ENCODE measurements around the gene SAE1. TPM values are rescaled to one million over a fixed set of nuclear protein-coding genes. Genes with fewer than 3 reads are reported as not detected.

Gene SAE1
- total RNA-seq, 2 experiments from 2014 or later = 125 to 127 TPM

- no peaks in the 10 kb centered on the region for H3K27me3 Mint-ChIP-seq
- POLR2A ChIA-PET = interaction anchor here (0.6 to 1.6 kb wide), 2 partner anchors 10 to 60 kb away, joined by 3 to 9 read pairs; partner anchors contain the start of gene ZC3H4
- H3K4me3 Mint-ChIP-seq = no peak overlapping the region
- no peaks in the 10 kb centered on the region for H3K9me3 Mint-ChIP-seq
- H3K27ac Mint-ChIP-seq = no peak overlapping the region
- CTCF ChIA-PET = interaction anchor here (0.5 to 6.9 kb wide), 9 partner anchors 8 to 1469 kb away, joined by 3 to 94 read pairs (median 4); partner anchors contain the start of gene ZC3H4
- ATAC-seq = no peak
- no peaks in the 10 kb centered on the region for H3K36me3 Mint-ChIP-seq (ENCODE audit: low read depth)
- H3K4me1 Mint-ChIP-seq (ENCODE audit: low read depth) = no peaks in the 10 kb centered on the region
- no peak for DNase-seq
- TF ChIP-seq, protein P1, sequence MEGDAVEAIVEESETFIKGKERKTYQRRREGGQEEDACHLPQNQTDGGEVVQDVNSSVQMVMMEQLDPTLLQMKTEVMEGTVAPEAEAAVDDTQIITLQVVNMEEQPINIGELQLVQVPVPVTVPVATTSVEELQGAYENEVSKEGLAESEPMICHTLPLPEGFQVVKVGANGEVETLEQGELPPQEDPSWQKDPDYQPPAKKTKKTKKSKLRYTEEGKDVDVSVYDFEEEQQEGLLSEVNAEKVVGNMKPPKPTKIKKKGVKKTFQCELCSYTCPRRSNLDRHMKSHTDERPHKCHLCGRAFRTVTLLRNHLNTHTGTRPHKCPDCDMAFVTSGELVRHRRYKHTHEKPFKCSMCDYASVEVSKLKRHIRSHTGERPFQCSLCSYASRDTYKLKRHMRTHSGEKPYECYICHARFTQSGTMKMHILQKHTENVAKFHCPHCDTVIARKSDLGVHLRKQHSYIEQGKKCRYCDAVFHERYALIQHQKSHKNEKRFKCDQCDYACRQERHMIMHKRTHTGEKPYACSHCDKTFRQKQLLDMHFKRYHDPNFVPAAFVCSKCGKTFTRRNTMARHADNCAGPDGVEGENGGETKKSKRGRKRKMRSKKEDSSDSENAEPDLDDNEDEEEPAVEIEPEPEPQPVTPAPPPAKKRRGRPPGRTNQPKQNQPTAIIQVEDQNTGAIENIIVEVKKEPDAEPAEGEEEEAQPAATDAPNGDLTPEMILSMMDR (IDR thresholded peaks at IDR 0.05) = no peak
- intact Hi-C loops (cut with micrococcal nuclease) = no loop called here
Measured at GRCh38 chr19:47123406-47123805, 7.2 kb upstream of the SAE1 start.

DNA sequence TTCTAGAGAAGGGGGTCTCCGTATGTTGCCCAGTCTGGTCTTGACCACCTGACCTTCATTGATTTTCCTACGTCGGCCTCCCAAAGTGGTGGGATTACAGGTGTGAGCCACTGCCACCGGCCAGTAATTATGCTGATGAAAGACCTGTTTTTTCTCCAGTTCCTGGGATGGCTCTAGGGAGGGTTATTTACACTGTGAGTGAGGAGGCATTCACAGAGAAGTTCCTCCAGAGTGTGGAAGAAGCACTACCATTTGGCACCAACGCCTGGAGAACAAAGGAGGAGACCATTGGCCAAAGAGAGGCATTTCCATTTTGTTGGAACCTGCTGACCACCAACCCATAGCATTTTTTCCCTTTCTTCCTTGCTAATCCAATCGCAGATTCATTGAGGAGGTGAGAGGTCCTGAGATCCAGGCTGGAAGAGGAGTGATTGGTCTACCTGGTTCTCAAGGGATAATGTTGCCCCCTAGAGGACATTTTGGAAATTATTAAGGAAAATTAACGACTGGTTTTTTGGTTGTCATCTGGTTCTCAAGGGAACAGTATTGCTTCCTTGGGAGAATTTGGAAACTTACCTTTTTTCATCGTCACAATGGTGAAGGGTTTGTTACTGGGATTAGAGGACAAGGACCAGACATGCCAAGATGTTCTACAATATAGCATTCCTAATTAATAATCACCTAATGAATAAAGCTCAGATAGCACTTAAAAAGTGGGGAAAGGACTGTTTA is 5.5 kb upstream of the SAE1 start:
- DNase-seq (no peak), ATAC-seq (peak; percentile 66)
- CTCF ChIA-PET = interaction anchor here (0.6 to 6.9 kb wide), 25 partner anchors 9 to 122 kb away, joined by 3 to 94 read pairs (median 4); partner anchors contain the start of gene ZC3H4
- Mint-ChIP-seq H3K27me3 (no peaks in the 10 kb centered on the region), H3K27ac (no peak overlapping the region), H3K4me3 (no peak overlapping the region), H3K4me1 (ENCODE audit: low read depth) (no peaks in the 10 kb centered on the region), H3K9me3 (peaks cover 2% of the 10 kb centered on the region), H3K36me3 (ENCODE audit: low read depth) (no peaks in the 10 kb centered on the region)
- TF ChIP-seq, protein P1 (IDR thresholded peaks at IDR 0.05) = peak; percentile 86
- POLR2A ChIA-PET = interaction anchor here (1.0 to 1.6 kb wide), 3 partner anchors 11 to 50 kb away, joined by 5 to 9 read pairs (median 5); partner anchors contain the start of gene ZC3H4
- intact Hi-C loops (cut with micrococcal nuclease) = loop anchor here (5.0 kb wide), 1 partner anchor 43 kb away; no protein-coding TSS in a partner anchor

- intact Hi-C loops (cut with micrococcal nuclease) = loop anchor here (5.0 kb wide), 1 partner anchor 43 kb away; no protein-coding TSS in a partner anchor
- H3K27ac Mint-ChIP-seq = no peak overlapping the region
- CTCF ChIA-PET = interaction anchor here (0.6 to 6.9 kb wide), 26 partner anchors 9 to 121 kb away, joined by 3 to 94 read pairs (median 4); partner anchors contain the start of gene ZC3H4
- H3K27me3 Mint-ChIP-seq = peaks cover under 1% of the 10 kb centered on the region
- POLR2A ChIA-PET = interaction anchor here (1.0 to 1.1 kb wide), 3 partner anchors 12 to 51 kb away, joined by 3 to 5 read pairs (median 5); partner anchors contain the start of gene ZC3H4
- peaks cover 4% of the 10 kb centered on the region for H3K4me1 Mint-ChIP-seq (ENCODE audit: low read depth)
- peaks cover 6% of the 10 kb centered on the region for H3K9me3 Mint-ChIP-seq
- no peak overlapping the region for H3K4me3 Mint-ChIP-seq
- peaks cover 4% of the 10 kb centered on the region for H3K36me3 Mint-ChIP-seq (ENCODE audit: low read depth)
- ATAC-seq (no peak), DNase-seq (no peak)
- TF ChIP-seq, protein P1 (IDR thresholded peaks at IDR 0.05) = no peak
Measured at GRCh38 chr19:47125669-47125938, 5.0 kb upstream of the SAE1 start.

DNA sequence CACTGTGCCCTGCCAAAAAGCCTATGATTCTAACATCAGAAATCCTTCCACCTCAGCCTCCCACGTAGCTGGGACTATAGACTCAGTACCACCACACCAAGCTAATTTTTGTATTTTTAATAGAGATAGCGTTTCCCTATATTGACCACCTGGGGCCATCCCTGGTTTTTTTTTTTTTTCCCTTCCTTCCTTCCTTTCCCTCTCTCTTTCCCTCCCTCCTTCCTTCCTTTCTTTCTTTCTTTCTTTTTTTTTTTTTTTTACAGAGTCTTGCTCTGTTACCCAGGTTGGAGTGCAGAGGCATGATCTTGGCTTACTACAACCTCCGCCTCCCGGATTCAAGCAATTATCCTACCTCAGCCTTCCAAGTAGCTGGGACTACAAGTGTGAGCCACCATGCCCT is 1.1 kb upstream of the SAE1 start:
- Mint-ChIP-seq H3K36me3 (ENCODE audit: low read depth) (peaks cover 36% of the 10 kb centered on the region), H3K4me3 (no peak overlapping the region), H3K9me3 (peaks cover 6% of the 10 kb centered on the region), H3K27ac (no peak overlapping the region), H3K27me3 (peaks cover 2% of the 10 kb centered on the region), H3K4me1 (ENCODE audit: low read depth) (peaks cover 30% of the 10 kb centered on the region)
- ATAC-seq = no peak
- intact Hi-C loops (cut with micrococcal nuclease) = loop anchor here (5.0 kb wide), 1 partner anchor 47 kb away; no protein-coding TSS in a partner anchor
- TF ChIP-seq, protein P1 (IDR thresholded peaks at IDR 0.05) = no peak
- no peak for DNase-seq
- POLR2A ChIA-PET = interaction anchor here (0.9 kb wide), 1 partner anchor 18 kb away, joined by 3 read pairs; no protein-coding TSS in a partner anchor
- CTCF ChIA-PET = interaction anchor here (0.9 to 5.0 kb wide), 4 partner anchors 20 to 117 kb away, joined by 3 to 42 read pairs (median 14); no protein-coding TSS in a partner anchor

Data from activated CD8-positive, alpha-beta T cell treated with anti-CD3 and anti-CD28 coated beads for 36 hours (primary cell).